Prostate gland (tissue), 2 donors: ENCODE data around the gene ZFYVE27. TPM values are rescaled to one million over a fixed set of nuclear protein-coding genes. Genes with fewer than 3 reads are reported as not detected.

Experiments
- DNase-seq: peaks from one replicate; pipeline ENCODE4 v3.0.0-alpha.2; 2019; ENCODE audit warnings: low spot score
- H3K27ac ChIP-seq, 2 donors: fragments of 200-600 bp; sonication (generic); 2 replicates each; pipeline ENCODE4 v1.5.1; 2017 to 2019
- H3K27me3 ChIP-seq: fragments of 200-600 bp; sonication (generic); replicated peaks from 2 replicates; pipeline ENCODE4 v1.5.1; 2019; ENCODE audit not compliant: insufficient read depth
- H3K36me3 ChIP-seq, 2 donors: fragments of 200-600 bp; sonication (generic); 1 replicate in 1 of 2; 2 replicates in 1 of 2; pipeline versions ENCODE4 v1.5.1 to v1.8.1; 2017 to 2019
- H3K4me1 ChIP-seq: fragments of 200-600 bp; sonication (generic); replicated peaks from 2 replicates; pipeline ENCODE4 v1.5.1; 2019
- H3K4me3 ChIP-seq, 2 donors: fragments of 200-600 bp; sonication (generic); 2 replicates each; pipeline ENCODE4 v1.5.1; 2017 to 2019
- H3K9me3 ChIP-seq: fragments of 200-600 bp; sonication (generic); 2 replicates; pipeline ENCODE4 v1.5.1; 2017
- POLR2A ChIP-seq: fragments of 450-650 bp; IDR thresholded peaks from one replicate; pipeline ENCODE4 v1.6.1; 2016; ENCODE audit warnings: antibody characterized with exemption, mild to moderate bottlenecking
- POLR2AphosphoS5 ChIP-seq: sonication (generic); formaldehyde crosslinking; IDR thresholded peaks from one replicate; pipeline ENCODE4 v1.6.1; 2017; ENCODE audit warnings: antibody characterized with exemption
- WGBS: methylation state at CpG from one replicate; pipeline ENCODE4 v1.1.5; 2018; 5-methylcytosine and 5-hydroxymethylcytosine counted together
- intact Hi-C: fragments of 100-400 bp; cut with DNase I; formaldehyde crosslinking; loops from one replicate; pipeline ENCODE4 v1.14.2; 2022
- total RNA-seq, 2 donors: library from RNA; depleted of rRNA; stranded (reverse); fragments of >200 nt; gene quantifications; one replicate each; pipeline ENCODE4 v1.1.0, GENCODE V29; 2016
- TF ChIP-seq, protein P1 (sequence below), 4 experiments: fragments of 200-600 bp in 2 of 4; fragments of 450-650 bp in 2 of 4; sonication (generic) in 2 of 4; IDR thresholded peaks; 1 replicate in 3 of 4; 2 replicates in 1 of 4; pipeline ENCODE4 v1.5.1; 2016 to 2019; ENCODE audit warnings: antibody characterized with exemption in 4 of 4, mild to moderate bottlenecking in 2 of 4, moderate library complexity in 2 of 4

ZFYVE27 gene
- total RNA-seq, 2 donors from 2014 or later: 15.3 to 41.4 TPM

DNA sequence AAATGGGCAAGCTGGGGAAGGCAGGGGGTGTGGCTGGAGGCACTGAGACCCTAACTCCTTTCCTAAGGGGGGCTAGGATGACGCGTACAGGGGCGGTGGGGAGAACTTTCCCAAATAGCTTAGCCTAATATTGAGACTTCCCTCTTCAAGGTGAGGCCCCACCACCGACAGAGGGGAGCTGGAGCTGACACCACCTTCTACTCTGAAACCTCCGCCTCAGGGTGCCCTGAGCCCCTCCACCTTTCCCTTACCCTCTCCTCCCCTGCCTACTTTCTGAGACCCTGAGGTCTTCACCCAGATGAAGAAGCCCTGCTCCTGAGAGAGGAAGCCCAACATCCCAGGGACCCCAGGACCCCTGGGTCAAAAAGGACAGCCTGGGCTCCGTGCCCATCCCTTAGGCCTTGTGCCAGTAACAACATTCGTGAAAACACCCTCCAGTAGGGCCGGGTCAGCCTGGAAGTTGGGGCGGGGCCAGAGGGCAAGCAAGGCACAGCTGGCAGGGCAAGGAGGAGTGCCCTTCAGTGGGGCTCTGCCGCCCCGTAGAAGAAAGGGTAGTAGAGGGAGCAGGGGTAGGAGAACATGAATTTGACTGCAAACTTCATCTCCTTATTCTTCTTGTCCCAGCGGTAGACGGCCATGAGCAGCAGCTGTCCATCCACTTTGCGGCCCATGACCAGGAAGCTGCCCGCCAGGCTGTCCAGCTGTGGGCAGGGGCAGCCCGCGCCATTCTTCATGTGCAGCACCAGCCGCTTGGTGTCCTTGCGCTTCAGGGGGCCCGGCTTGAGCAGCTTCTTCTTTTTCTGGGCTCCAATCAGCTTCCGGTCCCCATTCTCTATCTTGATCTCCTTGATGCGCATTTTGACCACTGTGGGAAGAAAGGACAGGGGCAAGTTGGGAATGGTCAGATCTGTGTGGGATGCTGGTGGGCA is 30.3 kb downstream of the ZFYVE27 start:
- TF ChIP-seq, protein P1, sequence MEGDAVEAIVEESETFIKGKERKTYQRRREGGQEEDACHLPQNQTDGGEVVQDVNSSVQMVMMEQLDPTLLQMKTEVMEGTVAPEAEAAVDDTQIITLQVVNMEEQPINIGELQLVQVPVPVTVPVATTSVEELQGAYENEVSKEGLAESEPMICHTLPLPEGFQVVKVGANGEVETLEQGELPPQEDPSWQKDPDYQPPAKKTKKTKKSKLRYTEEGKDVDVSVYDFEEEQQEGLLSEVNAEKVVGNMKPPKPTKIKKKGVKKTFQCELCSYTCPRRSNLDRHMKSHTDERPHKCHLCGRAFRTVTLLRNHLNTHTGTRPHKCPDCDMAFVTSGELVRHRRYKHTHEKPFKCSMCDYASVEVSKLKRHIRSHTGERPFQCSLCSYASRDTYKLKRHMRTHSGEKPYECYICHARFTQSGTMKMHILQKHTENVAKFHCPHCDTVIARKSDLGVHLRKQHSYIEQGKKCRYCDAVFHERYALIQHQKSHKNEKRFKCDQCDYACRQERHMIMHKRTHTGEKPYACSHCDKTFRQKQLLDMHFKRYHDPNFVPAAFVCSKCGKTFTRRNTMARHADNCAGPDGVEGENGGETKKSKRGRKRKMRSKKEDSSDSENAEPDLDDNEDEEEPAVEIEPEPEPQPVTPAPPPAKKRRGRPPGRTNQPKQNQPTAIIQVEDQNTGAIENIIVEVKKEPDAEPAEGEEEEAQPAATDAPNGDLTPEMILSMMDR (IDR thresholded peaks at IDR 0.05): no peak
- TF ChIP-seq POLR2AphosphoS5: no peak
- no peak for TF ChIP-seq POLR2A
- Histone ChIP-seq H3K36me3 (no peaks in the 10 kb centered on the region), H3K9me3 (no peaks in the 10 kb centered on the region), H3K4me1 (no peaks in the 10 kb centered on the region), H3K27me3 (peaks cover 19% of the 10 kb centered on the region), H3K4me3 (no peak overlapping the region), H3K27ac (no peak overlapping the region)
- intact Hi-C loops: no loop called here
- WGBS: 88% methylated on average over 22 of the region's 22 CpGs
- DNase-seq: no peak

DNA sequence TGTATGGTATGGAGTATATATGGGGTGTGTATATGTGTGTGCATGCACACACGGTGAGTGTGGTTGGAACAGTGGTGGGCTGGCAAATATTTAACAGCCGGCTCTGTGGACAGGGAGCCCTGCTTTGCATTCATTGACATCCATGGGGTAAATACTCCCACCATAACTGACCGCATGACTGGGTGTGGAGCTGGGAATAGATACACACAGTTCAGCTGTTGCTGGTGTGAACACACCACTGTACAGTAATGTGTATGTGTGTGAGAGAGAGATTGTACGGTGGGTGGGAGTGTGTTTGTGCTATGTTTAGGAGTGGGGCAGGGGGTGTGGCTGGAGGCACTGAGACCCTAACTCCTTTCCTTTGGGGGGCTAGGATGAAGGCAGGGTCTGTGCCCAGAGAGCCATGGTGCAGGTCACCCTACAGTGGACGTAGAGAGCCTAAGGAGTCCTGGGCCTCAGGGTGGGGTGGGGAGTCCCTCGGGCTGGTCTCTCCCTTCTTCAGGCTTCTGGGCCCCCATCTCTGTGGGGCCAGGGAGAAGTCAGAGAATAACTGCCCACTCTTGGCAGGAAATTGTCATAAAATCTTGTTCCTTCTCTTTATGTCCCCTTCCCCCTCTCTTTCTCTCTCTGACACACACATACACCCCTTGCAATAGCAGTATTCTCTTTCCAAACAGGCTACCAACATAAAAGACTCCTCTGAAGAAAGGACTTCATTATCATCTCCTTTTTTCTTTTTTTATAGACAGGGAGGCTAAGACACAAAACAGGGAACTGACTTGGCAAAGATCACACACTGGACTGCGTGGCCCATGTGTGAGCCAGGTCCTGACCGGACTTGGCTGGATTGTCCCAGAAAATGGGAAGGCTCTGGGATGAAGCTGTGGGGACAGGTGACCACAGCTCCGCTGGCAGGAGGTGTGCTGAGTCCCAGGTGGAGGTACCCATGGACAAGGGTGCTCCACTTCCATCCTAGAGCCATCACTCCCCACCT is 31.7 kb downstream of the ZFYVE27 start:
- WGBS: 76% methylated on average over 9 of the region's 9 CpGs
- Histone ChIP-seq H3K27me3 (peaks cover 19% of the 10 kb centered on the region), H3K4me3 (no peak overlapping the region), H3K27ac (no peak overlapping the region), H3K4me1 (no peaks in the 10 kb centered on the region), H3K36me3 (no peaks in the 10 kb centered on the region), H3K9me3 (no peaks in the 10 kb centered on the region)
- no peak for DNase-seq
- intact Hi-C loops: no loop called here
- TF ChIP-seq POLR2AphosphoS5: no peak
- TF ChIP-seq, protein P1 (IDR thresholded peaks at IDR 0.05): no peak

DNA sequence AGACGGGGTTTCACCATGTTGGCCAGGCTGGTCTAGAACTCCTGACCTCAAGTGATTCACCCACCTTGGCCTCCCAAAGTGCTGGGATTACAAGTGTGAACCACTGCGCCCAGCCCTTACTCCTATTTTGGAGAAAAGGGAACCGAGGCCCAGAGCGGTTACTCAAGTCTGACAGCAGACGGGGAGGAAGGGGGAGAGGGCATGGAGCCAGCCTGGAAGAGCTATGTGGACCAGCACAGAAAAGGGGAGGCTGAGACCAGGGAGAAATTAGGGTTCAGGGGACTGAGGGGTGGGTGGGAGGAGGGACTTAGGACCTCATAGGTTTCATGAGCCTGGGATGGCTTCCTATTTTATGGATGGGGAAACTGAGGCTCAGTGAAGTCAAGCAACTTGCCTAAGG is 33.3 kb downstream of the ZFYVE27 start:
- 63% methylated on average over 5 of the region's 5 CpGs for WGBS
- TF ChIP-seq, protein P1 (IDR thresholded peaks at IDR 0.05): no peak
- TF ChIP-seq POLR2AphosphoS5: no peak
- no peak for TF ChIP-seq POLR2A
- DNase-seq: no peak
- Histone ChIP-seq H3K4me3 (no peak overlapping the region), H3K9me3 (no peaks in the 10 kb centered on the region), H3K36me3 (no peaks in the 10 kb centered on the region), H3K27me3 (peaks cover 19% of the 10 kb centered on the region), H3K27ac (no peak overlapping the region), H3K4me1 (no peaks in the 10 kb centered on the region)
- intact Hi-C loops: no loop called here

DNA sequence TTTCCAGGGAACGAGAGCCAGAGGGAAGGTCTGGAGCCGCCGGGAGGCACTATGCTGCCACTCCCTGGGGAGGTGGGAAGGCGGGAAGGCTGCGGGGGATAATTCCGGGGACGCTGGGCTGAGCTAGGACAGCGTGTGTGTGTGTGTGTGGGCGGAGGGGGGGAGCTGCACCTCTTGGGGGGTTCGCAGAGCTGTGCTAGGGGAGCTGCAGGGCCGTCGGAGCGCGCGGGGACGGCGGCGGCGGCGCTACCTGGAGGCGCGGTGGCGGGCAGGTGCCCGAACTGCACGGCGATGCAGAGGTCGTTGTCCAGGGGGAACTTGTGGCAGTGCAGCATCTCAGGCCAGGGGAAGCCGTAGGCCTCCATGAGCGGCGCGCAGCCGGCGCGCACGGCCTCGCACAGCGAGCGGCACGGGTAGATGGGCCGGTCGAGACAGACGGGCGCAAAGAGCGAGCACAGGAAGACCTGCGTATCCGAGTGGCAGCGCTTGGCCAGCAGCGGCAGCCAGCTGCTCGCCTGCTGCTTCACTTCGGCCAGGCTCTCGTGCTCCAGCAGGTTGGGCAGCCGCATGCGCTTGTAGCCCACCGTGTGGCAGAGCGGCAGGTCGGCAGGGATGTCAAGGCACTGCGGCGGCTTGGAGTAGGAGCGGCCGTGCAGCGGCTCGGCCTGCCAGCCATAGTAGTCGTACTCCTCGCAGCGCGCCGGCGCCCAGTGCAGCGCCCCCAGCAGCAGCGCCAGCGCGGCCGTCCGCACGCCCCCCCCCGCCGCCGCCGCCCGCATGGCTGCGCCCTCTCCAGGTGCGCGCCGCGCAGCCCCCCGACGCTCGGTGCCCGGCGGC is 34.3 kb downstream of the ZFYVE27 start:
- no peaks in the 10 kb centered on the region for H3K4me1 ChIP-seq
- under 1% methylated on average over 48 of the region's 90 CpGs for WGBS
- H3K36me3 ChIP-seq: no peaks in the 10 kb centered on the region
- DNase-seq: no peak
- no peaks in the 10 kb centered on the region for H3K9me3 ChIP-seq
- peaks cover 19% of the 10 kb centered on the region for H3K27me3 ChIP-seq
- no peak overlapping the region for H3K4me3 ChIP-seq
- intact Hi-C loops: no loop called here
- H3K27ac ChIP-seq: no peak overlapping the region
- TF ChIP-seq POLR2A: no peak
- TF ChIP-seq, protein P1 (IDR thresholded peaks at IDR 0.05): no peak
- no peak for TF ChIP-seq POLR2AphosphoS5
